ENCODE measurements around the gene SF3B2. TPM values are rescaled to one million over a fixed set of nuclear protein-coding genes. Genes with fewer than 3 reads are reported as not detected.

The SF3B2 gene, protein sequence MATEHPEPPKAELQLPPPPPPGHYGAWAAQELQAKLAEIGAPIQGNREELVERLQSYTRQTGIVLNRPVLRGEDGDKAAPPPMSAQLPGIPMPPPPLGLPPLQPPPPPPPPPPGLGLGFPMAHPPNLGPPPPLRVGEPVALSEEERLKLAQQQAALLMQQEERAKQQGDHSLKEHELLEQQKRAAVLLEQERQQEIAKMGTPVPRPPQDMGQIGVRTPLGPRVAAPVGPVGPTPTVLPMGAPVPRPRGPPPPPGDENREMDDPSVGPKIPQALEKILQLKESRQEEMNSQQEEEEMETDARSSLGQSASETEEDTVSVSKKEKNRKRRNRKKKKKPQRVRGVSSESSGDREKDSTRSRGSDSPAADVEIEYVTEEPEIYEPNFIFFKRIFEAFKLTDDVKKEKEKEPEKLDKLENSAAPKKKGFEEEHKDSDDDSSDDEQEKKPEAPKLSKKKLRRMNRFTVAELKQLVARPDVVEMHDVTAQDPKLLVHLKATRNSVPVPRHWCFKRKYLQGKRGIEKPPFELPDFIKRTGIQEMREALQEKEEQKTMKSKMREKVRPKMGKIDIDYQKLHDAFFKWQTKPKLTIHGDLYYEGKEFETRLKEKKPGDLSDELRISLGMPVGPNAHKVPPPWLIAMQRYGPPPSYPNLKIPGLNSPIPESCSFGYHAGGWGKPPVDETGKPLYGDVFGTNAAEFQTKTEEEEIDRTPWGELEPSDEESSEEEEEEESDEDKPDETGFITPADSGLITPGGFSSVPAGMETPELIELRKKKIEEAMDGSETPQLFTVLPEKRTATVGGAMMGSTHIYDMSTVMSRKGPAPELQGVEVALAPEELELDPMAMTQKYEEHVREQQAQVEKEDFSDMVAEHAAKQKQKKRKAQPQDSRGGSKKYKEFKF
- 100 to 1,000 TPM; 255 to 278 TPM for total RNA-seq

DNA sequence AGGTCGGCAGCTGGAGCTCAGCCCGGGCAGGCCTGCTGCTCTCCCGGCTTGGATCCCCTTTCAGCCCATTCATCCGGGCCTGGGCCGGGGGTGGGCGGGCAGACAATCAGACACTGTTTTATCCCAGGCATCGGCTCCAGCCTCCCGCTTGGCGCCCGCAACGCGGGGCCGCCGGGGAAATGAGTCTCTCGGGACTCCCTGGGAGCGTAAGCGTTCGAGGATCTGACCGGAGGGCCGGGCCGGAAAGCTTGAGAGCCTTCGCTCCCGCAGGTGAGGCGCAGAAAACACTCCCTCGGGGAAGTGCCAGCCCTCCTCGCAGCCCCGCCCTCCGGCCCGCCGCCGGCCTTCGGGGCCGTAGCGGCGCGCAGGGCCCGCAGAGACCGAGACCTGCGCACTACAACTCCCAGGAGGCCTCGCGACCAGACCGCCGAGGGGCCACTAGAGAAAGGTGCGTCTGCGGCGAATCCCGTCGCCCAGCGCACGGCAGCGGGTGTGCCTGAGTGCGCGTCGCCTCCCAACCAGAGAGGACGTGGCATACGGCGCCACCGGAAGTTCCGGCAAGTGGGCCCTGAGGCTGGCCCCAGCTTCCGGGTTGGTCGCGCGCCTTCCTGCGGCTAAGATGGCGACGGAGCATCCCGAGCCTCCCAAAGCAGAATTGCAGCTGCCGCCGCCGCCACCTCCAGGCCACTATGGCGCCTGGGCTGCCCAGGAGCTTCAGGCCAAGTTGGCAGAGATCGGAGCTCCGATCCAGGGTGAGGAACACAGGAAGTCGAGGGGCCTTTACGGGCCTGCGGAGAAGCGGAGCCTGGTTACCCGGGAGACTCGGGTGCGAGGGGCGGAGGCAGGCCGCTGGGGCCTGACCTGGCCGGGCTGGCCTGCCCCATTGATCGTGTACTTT, at the start of gene SF3B2:
Gene SF3B2, plus strand, starts transcription at position 599 of the 898 bp plus-strand sequence. Its CDS starts 21 bp downstream, at position 620.
- H3K4me1 Mint-ChIP-seq (ENCODE audit: low read depth): peaks cover 34% of the 10 kb centered on the region
- TF ChIP-seq, protein P1, sequence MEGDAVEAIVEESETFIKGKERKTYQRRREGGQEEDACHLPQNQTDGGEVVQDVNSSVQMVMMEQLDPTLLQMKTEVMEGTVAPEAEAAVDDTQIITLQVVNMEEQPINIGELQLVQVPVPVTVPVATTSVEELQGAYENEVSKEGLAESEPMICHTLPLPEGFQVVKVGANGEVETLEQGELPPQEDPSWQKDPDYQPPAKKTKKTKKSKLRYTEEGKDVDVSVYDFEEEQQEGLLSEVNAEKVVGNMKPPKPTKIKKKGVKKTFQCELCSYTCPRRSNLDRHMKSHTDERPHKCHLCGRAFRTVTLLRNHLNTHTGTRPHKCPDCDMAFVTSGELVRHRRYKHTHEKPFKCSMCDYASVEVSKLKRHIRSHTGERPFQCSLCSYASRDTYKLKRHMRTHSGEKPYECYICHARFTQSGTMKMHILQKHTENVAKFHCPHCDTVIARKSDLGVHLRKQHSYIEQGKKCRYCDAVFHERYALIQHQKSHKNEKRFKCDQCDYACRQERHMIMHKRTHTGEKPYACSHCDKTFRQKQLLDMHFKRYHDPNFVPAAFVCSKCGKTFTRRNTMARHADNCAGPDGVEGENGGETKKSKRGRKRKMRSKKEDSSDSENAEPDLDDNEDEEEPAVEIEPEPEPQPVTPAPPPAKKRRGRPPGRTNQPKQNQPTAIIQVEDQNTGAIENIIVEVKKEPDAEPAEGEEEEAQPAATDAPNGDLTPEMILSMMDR (IDR thresholded peaks at IDR 0.05): no peak
- intact Hi-C loops (cut with micrococcal nuclease): no loop called here
- peaks cover 34% of the 10 kb centered on the region for H3K36me3 Mint-ChIP-seq (ENCODE audit: low read depth)
- peak; percentile 98 for DNase-seq
- CTCF ChIA-PET: interaction anchor here (0.7 to 9.9 kb wide), 8 partner anchors 7 to 341 kb away, joined by 3 to 133 read pairs (median 8); partner anchors contain the start of genes CCDC85B and PACS1
- H3K27me3 Mint-ChIP-seq: peaks cover 7% of the 10 kb centered on the region
- ATAC-seq: peak; percentile 99
- no peaks in the 10 kb centered on the region for H3K9me3 Mint-ChIP-seq
- POLR2A ChIA-PET: interaction anchor here (0.6 to 10.4 kb wide), 7 partner anchors 15 to 135 kb away, joined by 3 to 131 read pairs (median 7); partner anchors contain the start of genes BANF1, CST6, EIF1AD and PACS1
- H3K27ac Mint-ChIP-seq: peak within 1 kb of the TSS; percentile 92
- H3K4me3 Mint-ChIP-seq: peak within 1 kb of the TSS; percentile 94

DNA sequence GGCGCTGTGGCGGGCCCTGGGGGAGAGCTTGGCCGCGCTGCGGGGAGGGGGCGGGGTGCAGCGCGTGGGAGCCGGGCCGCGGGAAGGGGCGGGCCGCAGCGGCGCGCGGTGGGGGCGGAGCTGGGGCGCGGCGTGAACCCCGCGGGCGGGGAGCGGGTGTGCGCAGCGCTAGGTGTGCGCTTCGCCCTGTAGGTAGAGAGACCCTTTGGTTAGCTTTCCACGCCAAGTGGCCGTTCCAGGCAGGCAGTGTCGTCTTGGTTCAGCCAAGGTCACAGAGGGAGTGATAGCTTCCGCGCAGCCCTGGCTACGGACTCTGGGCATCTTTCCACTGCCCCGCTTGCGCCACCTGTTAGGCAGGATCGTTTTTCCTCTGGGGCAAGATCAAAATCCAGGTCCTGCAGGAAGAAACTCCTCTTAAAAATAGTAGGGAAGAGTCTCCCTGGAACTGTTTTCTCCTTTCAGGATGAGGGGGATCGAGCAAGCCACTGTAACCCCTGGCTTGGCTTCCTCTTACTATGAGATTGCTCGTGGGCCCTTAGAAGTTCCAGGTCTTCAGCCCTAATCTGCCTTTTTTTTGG, 49.4 kb upstream of the SF3B2 start:
- ATAC-seq (peak; percentile 58), DNase-seq (no peak)
- H3K4me1 Mint-ChIP-seq (ENCODE audit: low read depth): peaks cover 34% of the 10 kb centered on the region
- POLR2A ChIA-PET: interaction anchor here (0.6 to 1.4 kb wide), 12 partner anchors 9 to 291 kb away, joined by 3 to 10 read pairs (median 4); partner anchors contain the start of genes CCDC85B, CST6, KAT5 and MUS81
- TF ChIP-seq, protein P1 (IDR thresholded peaks at IDR 0.05): no peak
- no peaks in the 10 kb centered on the region for H3K9me3 Mint-ChIP-seq
- peaks cover 57% of the 10 kb centered on the region for H3K36me3 Mint-ChIP-seq (ENCODE audit: low read depth)
- H3K27ac Mint-ChIP-seq: peak overlapping the region; percentile 98
- no peaks in the 10 kb centered on the region for H3K27me3 Mint-ChIP-seq
- peak overlapping the region; percentile 98 for H3K4me3 Mint-ChIP-seq
- CTCF ChIA-PET: interaction anchor here (0.9 to 1.9 kb wide), 8 partner anchors 13 to 223 kb away, joined by 3 to 14 read pairs (median 4); partner anchors contain the start of genes AP5B1 and CCDC85B
- intact Hi-C loops (cut with micrococcal nuclease): no loop called here

DNA sequence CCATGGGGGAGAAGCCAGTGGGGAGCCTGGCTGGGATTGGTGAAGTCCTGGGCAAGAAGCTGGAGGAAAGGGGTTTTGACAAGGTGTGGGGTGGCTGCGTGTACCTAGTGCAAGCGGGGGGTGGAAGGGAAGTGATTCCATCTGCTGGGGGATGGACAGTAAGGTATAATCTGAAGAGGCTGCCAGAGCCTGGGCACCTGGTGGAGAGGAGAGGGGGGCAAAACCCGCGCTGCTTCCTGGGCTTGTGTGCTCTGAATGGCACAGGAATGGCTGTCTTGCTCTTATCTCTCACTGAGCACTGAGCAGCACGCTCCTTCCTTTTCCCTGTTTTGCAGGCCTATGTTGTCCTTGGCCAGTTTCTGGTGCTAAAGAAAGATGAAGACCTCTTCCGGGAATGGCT, 48.9 kb upstream of the SF3B2 start:
- Mint-ChIP-seq H3K27me3 (no peaks in the 10 kb centered on the region), H3K4me3 (peak overlapping the region; percentile 98), H3K27ac (peak overlapping the region; percentile 88), H3K9me3 (no peaks in the 10 kb centered on the region), H3K36me3 (ENCODE audit: low read depth) (peaks cover 54% of the 10 kb centered on the region), H3K4me1 (ENCODE audit: low read depth) (peaks cover 34% of the 10 kb centered on the region)
- TF ChIP-seq, protein P1 (IDR thresholded peaks at IDR 0.05): no peak
- POLR2A ChIA-PET: interaction anchor here (0.7 to 1.4 kb wide), 10 partner anchors 8 to 114 kb away, joined by 3 to 10 read pairs (median 4); partner anchors contain the start of genes CCDC85B, CST6 and SF3B2
- intact Hi-C loops (cut with micrococcal nuclease): no loop called here
- DNase-seq (no peak), ATAC-seq (no peak)
- CTCF ChIA-PET: interaction anchor here (1.3 to 1.9 kb wide), 4 partner anchors 19 to 130 kb away, joined by 4 to 14 read pairs (median 6); partner anchors contain the start of gene CCDC85B

DNA sequence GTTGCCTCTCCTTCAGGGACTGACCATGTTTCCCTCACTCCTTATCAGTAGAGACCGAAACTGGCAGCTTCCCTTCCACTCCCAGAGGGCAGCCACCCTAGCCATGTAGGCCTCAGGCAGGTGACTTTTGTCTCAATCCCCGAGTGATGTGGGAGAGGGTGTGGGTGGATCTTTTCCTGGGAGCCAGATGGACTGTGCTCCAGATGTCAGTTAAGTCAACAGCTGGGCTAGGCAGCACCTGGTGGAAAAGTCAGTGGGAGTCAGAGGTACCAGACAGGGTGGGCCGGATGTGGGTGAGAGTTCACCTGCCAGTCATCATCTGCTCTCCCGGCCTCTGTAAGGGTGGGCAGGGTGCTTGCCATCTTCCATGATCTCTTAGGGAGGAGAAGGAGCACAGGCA, 48.0 kb upstream of the SF3B2 start:
- Mint-ChIP-seq H3K27me3 (no peaks in the 10 kb centered on the region), H3K27ac (peak overlapping the region; percentile 68), H3K9me3 (no peaks in the 10 kb centered on the region), H3K4me1 (ENCODE audit: low read depth) (peaks cover 32% of the 10 kb centered on the region), H3K36me3 (ENCODE audit: low read depth) (peaks cover 45% of the 10 kb centered on the region), H3K4me3 (peak overlapping the region; percentile 98)
- TF ChIP-seq, protein P1 (IDR thresholded peaks at IDR 0.05): no peak
- DNase-seq: no peak
- intact Hi-C loops (cut with micrococcal nuclease): no loop called here
- ChIA-PET POLR2A (interaction anchor here (0.9 to 1.6 kb wide), 3 partner anchors 9 to 55 kb away, joined by 3 to 6 read pairs (median 3); no protein-coding TSS in a partner anchor), CTCF (interaction anchor here (1.4 kb wide), 1 partner anchor 18 kb away, joined by 5 read pairs; no protein-coding TSS in a partner anchor)
- ATAC-seq: no peak

All from activated CD8-positive, alpha-beta T cell treated with anti-CD3 and anti-CD28 coated beads for 36 hours (primary cell).